Stimulated activated naive CD8-positive, alpha-beta T cell treated with anti-CD3 and anti-CD28 coated beads, Interleukin-15, amount 100 ng/mL, for 72 hours (primary cell): ENCODE data around the gene UNC45B.
"Not testable (repeated sequence)": the region's sequence is repeated elsewhere in the genome, so short reads cannot be mapped to it uniquely, and the experiment has no call there.

Source experiments
- ATAC-seq: fragments of 150-1000 bp; cut with Tn5 transposase; 2 replicates; pipeline ENCODE4 v1.10.0; 2021; ENCODE audit warnings: mild to moderate bottlenecking, moderate library complexity
- DNase-seq, 2 donors: peaks; one replicate each; pipeline ENCODE4 v3.0.0; 2021 to 2022
- H3K27ac Mint-ChIP-seq, 2 donors: one replicate each; pipeline ENCODE4 v1.8.0; 2022; ENCODE audit warnings: mild to moderate bottlenecking in 2 of 2, mixed read lengths in 2 of 2, moderate library complexity in 2 of 2
- H3K27me3 Mint-ChIP-seq: one replicate; pipeline ENCODE4 v1.8.0; 2022; ENCODE audit warnings: mixed read lengths
- H3K4me1 Mint-ChIP-seq: one replicate; pipeline ENCODE4 v1.8.0; 2022; ENCODE audit warnings: mild to moderate bottlenecking, mixed read lengths
- H3K4me3 Mint-ChIP-seq, 2 donors: one replicate each; pipeline ENCODE4 v1.8.0; 2022; ENCODE audit warnings: mild to moderate bottlenecking in 2 of 2, mixed read lengths in 2 of 2, moderate library complexity in 1 of 2
- H3K9me3 Mint-ChIP-seq, 2 donors: one replicate each; pipeline ENCODE4 v1.8.0; 2022; ENCODE audit warnings: mixed read lengths in 2 of 2

The UNC45B gene

DNA sequence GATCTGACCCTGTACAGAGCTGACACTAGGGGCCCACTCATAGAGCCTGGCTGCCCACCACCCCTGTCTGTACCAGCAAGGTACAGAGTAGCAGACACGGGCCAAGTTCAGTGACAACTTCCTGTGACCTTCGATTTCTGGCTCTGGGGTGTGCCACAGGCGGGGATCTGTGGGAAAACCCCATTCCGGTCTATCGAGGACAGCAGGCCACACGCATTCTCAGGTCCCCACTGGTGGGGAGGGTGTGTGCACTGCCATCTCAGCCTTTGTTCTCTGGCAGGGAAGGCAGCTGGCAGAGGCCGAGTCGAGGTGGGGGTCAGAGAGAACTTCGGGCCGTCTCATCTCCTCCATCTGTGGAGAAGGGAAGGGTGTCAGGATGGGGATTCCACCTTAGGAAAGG lies 15.5 kb upstream of the UNC45B start:
- peaks cover 9% of the 10 kb centered on the region for H3K4me1 Mint-ChIP-seq
- ATAC-seq = no peak
- peak overlapping the region in 1 of 2 donors; percentile 63 for H3K27ac Mint-ChIP-seq
- DNase-seq = no peak
- no peak overlapping the region for H3K4me3 Mint-ChIP-seq
- H3K9me3 Mint-ChIP-seq = no peaks in the 10 kb centered on the region
- H3K27me3 Mint-ChIP-seq = no peaks in the 10 kb centered on the region

DNA sequence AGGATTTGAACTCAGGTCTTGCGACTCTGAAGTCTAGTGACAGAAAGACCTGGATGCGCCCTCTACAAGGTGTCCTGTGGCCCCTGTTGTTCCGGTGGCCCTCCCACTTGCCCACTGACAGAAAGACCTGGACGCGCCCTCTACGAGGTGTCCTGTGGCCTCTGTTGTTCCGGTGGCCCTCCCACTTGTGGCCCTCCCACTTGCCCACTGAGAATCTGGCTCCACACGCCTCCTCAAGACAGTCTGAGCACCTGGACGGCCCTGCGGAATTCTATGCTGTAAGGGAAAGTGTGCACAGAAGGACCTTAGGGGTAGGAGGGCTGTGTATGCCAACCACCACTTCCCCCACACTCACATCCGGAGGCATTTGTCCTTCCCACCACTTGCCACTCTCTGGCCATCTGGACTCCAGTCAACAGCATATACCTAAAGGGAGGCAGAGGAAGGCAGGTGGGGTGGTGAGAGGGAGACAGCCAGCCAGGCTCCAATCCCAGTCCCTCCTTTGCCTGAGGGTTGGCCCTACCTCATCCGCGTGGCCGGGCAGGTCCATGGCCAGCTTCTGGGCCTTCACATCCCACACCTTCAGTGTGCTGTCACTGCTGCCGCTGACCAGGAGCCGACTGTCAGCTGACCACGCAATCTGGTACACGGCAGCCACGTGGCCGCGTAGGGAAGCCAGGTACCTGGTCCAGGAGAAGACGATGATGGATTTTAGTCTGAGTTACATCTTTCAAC lies 14.6 kb upstream of the UNC45B start:
- ATAC-seq = no peak
- no peak for DNase-seq
- no peak overlapping the region for H3K27ac Mint-ChIP-seq

DNA sequence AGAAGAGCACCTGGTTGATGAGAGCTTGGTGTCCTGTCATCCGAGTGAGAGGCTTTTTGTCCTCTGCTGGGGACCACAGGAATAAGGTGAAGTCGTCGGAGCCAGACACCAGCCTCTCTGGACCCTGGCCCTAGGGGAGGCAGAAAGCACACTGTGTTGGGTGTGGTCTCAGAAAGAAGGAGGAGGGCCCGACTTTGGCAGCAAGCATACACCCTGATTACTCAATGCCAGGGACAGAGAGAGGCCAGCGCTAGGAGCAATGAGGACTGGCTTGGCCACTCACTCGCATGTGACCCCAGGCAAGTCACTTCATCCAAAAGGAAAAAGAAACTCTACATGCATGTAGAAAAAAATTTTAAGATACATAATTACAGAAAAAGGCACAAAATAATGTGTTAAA lies 12.3 kb upstream of the UNC45B start:
- ATAC-seq (no peak), DNase-seq (no peak)
- Mint-ChIP-seq H3K4me1 (peaks cover 17% of the 10 kb centered on the region), H3K4me3 (no peak overlapping the region), H3K9me3 (no peaks in the 10 kb centered on the region), H3K27me3 (no peaks in the 10 kb centered on the region), H3K27ac (peak overlapping the region in 1 of 2 donors; percentile 74)

More for the DNA sequence above, 14.6 kb upstream of the UNC45B start:
- H3K4me3 Mint-ChIP-seq = no peak overlapping the region
- no peaks in the 10 kb centered on the region for H3K27me3 Mint-ChIP-seq
- peaks cover 9% of the 10 kb centered on the region for H3K4me1 Mint-ChIP-seq
- no peaks in the 10 kb centered on the region for H3K9me3 Mint-ChIP-seq

DNA sequence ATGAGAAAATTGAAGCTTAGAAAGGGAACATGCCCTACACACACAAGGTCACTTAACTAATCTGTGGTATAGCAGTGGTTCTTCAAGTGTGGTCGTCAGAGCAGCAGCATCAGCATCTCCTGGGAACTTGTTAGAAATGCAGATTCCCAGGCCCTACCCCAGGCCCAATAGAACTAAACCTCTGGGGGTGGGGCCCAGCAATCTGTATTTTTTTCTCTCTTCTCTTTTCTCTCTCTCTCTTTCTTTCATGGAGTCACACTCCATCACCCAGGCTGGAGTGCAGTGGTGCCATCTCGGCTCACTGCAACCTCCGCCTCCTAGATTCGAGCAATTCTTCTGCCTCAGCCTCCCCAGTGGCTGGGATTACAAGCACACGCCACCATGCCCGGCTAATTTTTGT lies 9.4 kb upstream of the UNC45B start:
- H3K27me3 Mint-ChIP-seq = no peaks in the 10 kb centered on the region
- ATAC-seq = no peak
- DNase-seq = no peak
- H3K27ac Mint-ChIP-seq = peak overlapping the region; percentile 69 to 88
- H3K4me1 Mint-ChIP-seq = peaks cover 21% of the 10 kb centered on the region
- no peaks in the 10 kb centered on the region for H3K9me3 Mint-ChIP-seq
- H3K4me3 Mint-ChIP-seq = no peak overlapping the region

DNA sequence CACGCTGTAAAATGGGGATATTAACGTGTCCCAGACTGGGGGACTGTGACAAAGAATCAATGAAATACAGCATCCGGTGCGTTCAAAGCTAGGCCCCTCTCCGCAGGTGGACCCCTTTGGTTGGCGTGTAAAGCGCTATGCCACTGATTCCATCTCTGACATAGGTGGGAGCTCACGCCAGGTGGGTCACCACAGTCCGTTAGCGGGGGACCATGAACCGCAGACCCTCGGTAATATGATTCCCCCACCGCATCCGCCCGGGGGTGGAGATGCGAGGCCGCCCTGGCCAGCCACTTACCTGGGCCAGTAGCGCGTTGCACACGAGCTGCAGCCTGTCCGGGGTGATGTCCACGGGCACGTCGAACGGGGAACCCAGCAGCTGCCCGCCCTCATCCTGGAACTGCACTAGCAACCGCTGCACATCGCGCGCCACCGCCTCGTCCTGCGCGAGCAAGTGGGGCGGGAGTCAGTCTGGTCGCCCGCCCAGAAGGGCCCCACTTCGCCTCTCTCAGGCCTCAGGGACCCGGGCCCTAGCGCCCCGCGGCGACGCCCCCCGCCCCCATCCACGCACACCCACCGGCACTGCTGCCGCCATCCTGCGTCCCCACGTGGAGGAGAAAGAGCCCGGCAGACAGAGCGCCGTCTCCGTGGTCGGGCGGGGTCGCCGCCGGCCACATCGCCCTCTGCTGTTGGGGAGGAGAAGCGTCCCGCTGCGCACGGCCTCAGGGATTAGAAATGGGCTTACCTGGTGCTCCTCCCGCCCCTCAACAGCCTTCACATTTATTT lies 5.7 kb upstream of the UNC45B start, which contains the start of gene NLE1:
TSS of gene NLE1 (minus strand) at position 623 of the 786 bp plus-strand sequence. CDS start at position 595, 28 bp downstream.
- Mint-ChIP-seq H3K27ac (peak within 1 kb of the TSS; percentile 76 to 78), H3K9me3 (no peaks in the 10 kb centered on the region), H3K4me3 (peak within 1 kb of the TSS; percentile 82 to 85), H3K4me1 (peaks cover 21% of the 10 kb centered on the region), H3K27me3 (no peaks in the 10 kb centered on the region)
- ATAC-seq = peak; percentile 96
- peak; percentile 93 for DNase-seq

DNA sequence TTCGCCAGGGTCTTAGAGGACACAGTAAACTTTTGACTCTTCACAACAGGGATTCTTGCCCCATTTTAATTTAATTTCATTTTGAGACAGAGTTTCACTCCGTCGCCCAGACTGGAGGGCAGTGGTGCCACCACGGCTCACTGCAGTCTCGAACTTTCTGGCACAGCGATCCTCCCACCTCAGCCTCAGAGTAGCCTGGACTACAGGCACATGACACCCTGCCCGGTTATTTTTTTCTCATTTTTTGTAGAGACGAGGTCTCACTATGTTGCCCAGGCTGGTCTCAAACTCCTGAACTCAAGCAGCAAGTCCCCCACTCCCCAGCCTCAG lies 5.2 kb upstream of the UNC45B start:
- peak overlapping the region; percentile 22 to 78 for H3K27ac Mint-ChIP-seq
- DNase-seq (no peak), ATAC-seq (peak; percentile 30)
- peaks cover 21% of the 10 kb centered on the region for H3K4me1 Mint-ChIP-seq
- H3K4me3 Mint-ChIP-seq = peak overlapping the region; percentile 82 to 85
- no peaks in the 10 kb centered on the region for H3K9me3 Mint-ChIP-seq
- no peaks in the 10 kb centered on the region for H3K27me3 Mint-ChIP-seq

DNA sequence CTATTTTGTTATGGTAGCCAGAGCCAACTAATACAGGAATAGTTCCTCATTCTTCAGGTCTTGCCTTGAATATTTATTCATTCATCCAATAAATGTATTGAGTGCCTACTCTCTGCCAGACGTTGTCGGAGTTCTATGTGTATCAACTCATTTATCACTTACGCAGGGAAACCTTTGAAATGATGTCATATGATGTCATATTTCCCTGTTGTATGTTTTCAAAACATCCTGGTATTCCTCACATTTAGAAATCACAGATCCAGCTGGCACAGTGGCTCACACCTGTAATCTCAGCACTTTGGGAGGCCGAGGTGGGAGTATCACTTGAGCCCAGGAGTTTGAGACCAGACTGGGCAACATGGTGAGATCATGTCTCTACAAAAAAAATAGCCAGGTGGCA lies 2.8 kb upstream of the UNC45B start:
- no peak overlapping the region for H3K4me3 Mint-ChIP-seq
- peaks cover 18% of the 10 kb centered on the region for H3K4me1 Mint-ChIP-seq
- DNase-seq = no peak
- H3K27me3 Mint-ChIP-seq = no peaks in the 10 kb centered on the region
- no peak for ATAC-seq
- H3K27ac Mint-ChIP-seq = no peak overlapping the region
- H3K9me3 Mint-ChIP-seq = no peaks in the 10 kb centered on the region

DNA sequence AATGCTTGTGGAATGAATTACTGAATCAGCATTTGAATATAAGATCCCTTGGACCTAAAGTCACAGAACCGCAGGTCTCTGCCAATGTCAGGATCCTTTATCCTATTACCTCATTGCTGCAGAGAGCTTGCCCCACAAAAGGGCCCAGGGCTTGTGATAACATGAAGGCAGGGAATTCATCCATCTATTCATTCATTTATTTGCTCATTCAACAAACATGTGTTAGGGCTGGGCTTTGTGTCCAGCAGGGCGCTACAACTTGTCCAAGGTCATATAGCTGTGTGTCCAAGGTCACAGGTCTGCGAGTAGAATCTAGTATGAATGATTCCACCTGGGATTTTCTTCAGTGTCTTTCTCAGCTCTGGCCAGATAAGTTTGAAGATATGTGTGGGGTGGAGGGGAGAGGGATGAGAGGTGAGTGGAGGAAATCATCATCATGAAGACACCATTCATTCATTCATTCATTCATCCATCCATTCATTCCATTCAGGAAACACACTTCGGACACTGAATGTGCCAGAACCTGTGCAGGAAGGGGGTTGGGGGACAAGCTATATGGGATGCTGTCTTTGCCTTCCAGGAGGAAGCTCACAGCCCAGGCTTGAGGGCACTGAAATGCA lies 1.3 kb upstream of the UNC45B start:
- H3K4me3 Mint-ChIP-seq = no peak overlapping the region
- ATAC-seq = no peak
- DNase-seq = no peak
- no peaks in the 10 kb centered on the region for H3K9me3 Mint-ChIP-seq
- no peak overlapping the region for H3K27ac Mint-ChIP-seq
- no peaks in the 10 kb centered on the region for H3K27me3 Mint-ChIP-seq
- H3K4me1 Mint-ChIP-seq = peaks cover 5% of the 10 kb centered on the region

DNA sequence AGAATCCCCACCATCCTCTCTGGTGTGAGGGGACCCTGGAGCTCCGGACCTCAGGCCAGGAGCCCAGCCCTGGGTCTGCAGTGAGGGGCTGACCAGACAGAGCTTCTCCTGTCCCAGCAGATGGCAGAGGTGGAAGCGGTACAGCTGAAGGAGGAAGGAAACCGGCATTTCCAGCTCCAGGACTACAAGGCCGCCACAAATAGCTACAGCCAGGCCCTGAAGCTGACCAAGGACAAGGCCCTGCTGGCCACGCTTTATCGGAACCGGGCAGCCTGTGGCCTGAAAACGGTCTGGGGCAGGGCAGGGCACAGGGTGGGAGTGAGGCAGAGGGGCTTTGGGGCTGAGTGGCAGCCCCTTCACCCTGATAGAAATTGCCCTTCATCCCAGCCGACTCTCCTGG lies 527 bp downstream of the UNC45B start:
- Mint-ChIP-seq H3K27ac (no peak overlapping the region), H3K27me3 (no peaks in the 10 kb centered on the region), H3K9me3 (no peaks in the 10 kb centered on the region), H3K4me1 (no peaks in the 10 kb centered on the region), H3K4me3 (no peak overlapping the region)
- ATAC-seq = no peak
- DNase-seq = no peak

DNA sequence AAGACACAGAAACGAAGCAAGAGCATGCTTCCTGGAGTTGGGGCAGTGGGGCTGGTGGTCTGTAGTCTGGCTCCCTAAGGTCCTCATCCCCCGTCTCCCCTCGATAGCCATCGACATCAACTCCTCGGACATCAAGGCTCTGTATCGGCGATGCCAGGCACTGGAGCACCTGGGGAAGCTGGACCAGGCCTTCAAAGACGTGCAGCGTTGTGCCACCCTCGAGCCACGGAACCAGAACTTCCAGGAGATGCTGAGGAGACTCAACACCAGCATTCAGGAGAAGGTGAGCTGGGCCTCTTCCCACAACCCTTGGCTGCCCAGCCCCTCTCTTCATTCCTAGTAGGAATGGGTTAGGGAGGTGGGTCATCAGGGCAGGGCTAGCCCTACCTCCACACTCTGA lies 2.3 kb downstream of the UNC45B start:
- Mint-ChIP-seq H3K9me3 (no peaks in the 10 kb centered on the region), H3K27me3 (no peaks in the 10 kb centered on the region)
- ATAC-seq = no peak

DNA sequence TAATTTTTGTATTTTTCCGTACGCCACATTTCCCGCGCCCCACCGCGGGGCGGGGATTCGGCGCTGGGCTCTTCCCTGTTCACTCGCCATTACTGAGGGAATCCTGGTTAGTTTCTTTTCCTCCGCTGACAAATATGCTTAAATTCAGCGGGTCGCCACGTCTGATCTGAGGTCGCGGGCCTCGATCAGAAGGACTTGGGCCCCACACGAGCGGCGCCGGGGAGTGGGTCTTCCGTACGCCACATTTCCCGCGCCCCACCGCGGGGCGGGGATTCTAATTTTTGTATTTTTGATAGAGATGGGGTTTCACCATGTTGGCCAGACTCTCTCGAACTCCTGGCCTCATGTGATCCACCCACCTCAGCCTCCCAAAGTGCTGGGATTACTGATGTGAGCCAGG lies 3.5 kb downstream of the UNC45B start:
- not testable (repeated sequence) for DNase-seq, ATAC-seq, H3K27me3 Mint-ChIP-seq, H3K27ac Mint-ChIP-seq, H3K9me3 Mint-ChIP-seq, H3K4me3 Mint-ChIP-seq
- H3K4me1 Mint-ChIP-seq = peaks cover 10% of the 10 kb centered on the region

More for the DNA sequence above, 2.3 kb downstream of the UNC45B start:
- no peak for DNase-seq
- Mint-ChIP-seq H3K4me1 (peaks cover 4% of the 10 kb centered on the region), H3K27ac (peak overlapping the region in 1 of 2 donors; percentile 34), H3K4me3 (no peak overlapping the region)

DNA sequence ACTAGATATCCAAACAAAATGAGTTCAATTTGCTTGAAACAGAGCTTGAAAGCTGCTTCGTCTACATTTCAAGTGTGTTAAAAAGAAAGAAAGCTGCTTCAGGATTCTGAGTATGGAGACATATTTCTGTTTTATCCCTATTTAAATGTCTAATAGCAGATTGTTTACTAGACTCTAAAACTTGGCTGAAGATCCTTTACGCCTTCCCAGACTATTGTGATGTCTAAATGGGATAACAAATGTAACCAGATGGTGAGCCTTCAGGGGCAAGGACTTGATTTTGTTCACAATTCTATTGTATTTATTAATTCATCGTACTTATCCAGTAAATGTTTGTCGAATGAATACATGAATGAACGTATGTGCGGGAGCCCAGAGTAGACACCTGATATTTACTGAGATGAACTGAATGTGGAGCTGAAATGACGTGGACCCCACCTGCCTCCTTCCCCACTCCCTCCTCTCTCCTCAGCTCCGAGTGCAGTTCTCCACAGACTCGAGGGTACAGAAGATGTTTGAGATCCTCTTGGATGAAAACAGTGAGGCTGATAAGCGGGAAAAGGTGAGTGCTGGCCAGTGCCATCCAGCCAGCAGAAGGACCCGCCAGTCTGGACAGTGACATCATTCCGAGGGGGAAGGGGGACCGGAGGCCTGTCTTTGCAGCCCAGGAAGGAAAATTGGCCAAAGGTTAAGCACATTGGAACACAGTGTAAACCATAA lies 5.0 kb downstream of the UNC45B start:
- H3K27ac Mint-ChIP-seq = no peak overlapping the region
- peaks cover 10% of the 10 kb centered on the region for H3K4me1 Mint-ChIP-seq
- DNase-seq (no peak), ATAC-seq (no peak)
- no peaks in the 10 kb centered on the region for H3K27me3 Mint-ChIP-seq
- H3K4me3 Mint-ChIP-seq = no peak overlapping the region
- H3K9me3 Mint-ChIP-seq = no peaks in the 10 kb centered on the region

DNA sequence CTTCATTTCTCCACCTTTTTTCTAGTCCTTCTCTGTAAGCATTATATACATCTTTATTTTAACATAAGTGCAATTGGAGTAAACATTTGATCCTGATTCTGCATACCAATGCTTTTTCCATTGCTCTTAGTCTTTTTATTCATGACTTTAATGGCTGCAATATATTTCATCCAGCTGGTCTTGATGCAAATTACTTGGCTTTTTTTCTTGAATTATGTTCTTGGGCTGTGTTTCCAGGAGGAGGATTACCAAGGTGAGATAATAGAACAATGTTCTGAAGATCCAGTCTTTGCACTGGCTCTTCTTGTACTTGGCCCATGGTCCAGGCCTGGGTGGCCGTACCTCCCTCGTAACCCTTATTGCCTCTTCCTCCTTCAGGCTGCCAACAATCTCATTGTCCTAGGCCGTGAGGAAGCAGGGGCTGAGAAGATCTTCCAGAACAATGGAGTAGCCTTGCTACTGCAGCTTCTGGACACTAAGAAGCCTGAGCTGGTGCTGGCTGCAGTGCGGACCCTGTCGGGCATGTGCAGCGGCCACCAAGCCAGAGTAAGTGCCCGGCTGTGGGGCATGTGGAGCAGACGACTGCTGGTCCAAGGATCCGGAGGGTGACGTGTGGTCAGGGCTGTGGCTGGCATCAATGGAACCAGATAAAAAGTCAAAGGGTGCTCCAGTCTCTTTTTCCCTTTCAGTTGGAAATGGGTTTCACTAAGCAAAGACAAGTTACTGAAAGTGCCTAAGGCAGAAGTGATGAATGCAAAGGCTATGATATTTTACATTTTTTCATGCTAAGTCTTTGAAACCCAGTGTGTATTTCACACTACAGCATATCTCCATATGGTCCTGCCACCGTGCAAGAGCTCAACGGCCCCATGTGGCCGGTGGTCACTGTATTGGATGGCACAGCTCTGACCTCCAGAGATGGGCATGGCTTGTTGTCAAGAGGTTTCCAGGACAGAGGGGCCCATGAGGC lies 6.9 kb downstream of the UNC45B start:
- DNase-seq (no peak), ATAC-seq (no peak)
- no peaks in the 10 kb centered on the region for H3K27me3 Mint-ChIP-seq
- no peak overlapping the region for H3K4me3 Mint-ChIP-seq
- no peaks in the 10 kb centered on the region for H3K9me3 Mint-ChIP-seq
- H3K4me1 Mint-ChIP-seq = peaks cover 14% of the 10 kb centered on the region
- no peak overlapping the region for H3K27ac Mint-ChIP-seq

DNA sequence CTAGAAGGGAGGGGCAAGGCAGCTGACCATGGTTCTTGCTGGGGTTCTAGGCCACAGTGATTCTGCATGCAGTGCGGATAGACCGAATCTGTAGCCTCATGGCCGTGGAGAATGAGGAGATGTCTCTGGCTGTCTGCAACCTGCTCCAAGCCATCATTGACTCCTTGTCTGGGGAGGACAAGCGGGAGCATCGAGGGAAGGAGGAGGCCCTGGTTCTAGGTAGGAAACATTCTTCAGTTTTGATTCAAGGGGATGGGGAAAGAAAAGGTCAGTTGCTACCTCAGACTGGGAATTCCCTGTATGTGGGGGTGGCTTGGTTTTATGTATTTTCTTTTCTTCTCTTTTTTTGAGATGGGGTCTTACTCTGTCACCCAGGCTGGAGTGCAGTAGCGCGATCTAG lies 7.6 kb downstream of the UNC45B start:
- no peaks in the 10 kb centered on the region for H3K27me3 Mint-ChIP-seq
- no peak for ATAC-seq
- no peaks in the 10 kb centered on the region for H3K9me3 Mint-ChIP-seq
- no peak for DNase-seq
- H3K4me1 Mint-ChIP-seq = peaks cover 22% of the 10 kb centered on the region
- H3K4me3 Mint-ChIP-seq = no peak overlapping the region
- no peak overlapping the region for H3K27ac Mint-ChIP-seq
